Spleen (tissue), 11 donors: ENCODE measurements around the gene SLC16A2. TPM values are rescaled to one million over a fixed set of nuclear protein-coding genes. Genes with fewer than 3 reads are reported as not detected.

Source experiments
- DNase-seq: peaks from one replicate; pipeline ENCODE4 v3.0.0-alpha.2; 2020
- H3K27ac ChIP-seq, 8 donors: fragments of 200-600 bp; sonication (generic) in 7 of 8; 1 replicate in 4 of 8; 2 replicates in 4 of 8; pipeline versions ENCODE4 v1.5.0 to v1.8.0; 2016 to 2021; ENCODE audit warnings: inconsistent platforms in 4 of 8, mild to moderate bottlenecking in 4 of 8, moderate library complexity in 1 of 8
- H3K27me3 ChIP-seq, 7 donors: fragments of 200-600 bp; sonication (generic) in 6 of 7; replicated peaks in 1 of 7; 1 replicate in 4 of 7; 2 replicates in 3 of 7; pipeline versions ENCODE4 v1.5.0 to v1.8.0; 2016 to 2021; ENCODE audit warnings: inconsistent platforms in 3 of 7, mild to moderate bottlenecking in 1 of 7
- H3K36me3 ChIP-seq, 6 donors: fragments of 200-600 bp; sonication (generic) in 5 of 6; 1 replicate in 4 of 6; 2 replicates in 2 of 6; pipeline versions ENCODE4 v1.5.0 to v1.8.0; 2016 to 2021; ENCODE audit warnings: inconsistent platforms in 2 of 6
- H3K4me1 ChIP-seq, 6 donors: fragments of 200-600 bp; sonication (generic) in 5 of 6; 1 replicate in 3 of 6; 2 replicates in 3 of 6; pipeline versions ENCODE4 v1.5.0 to v1.8.0; 2016 to 2021; ENCODE audit warnings: inconsistent platforms in 3 of 6
- H3K4me3 ChIP-seq, 8 donors: fragments of 200-600 bp; sonication (generic) in 7 of 8; 1 replicate in 4 of 8; 2 replicates in 4 of 8; pipeline versions ENCODE4 v1.5.0 to v1.8.0; 2016 to 2021; ENCODE audit warnings: inconsistent platforms in 4 of 8, mild to moderate bottlenecking in 4 of 8, moderate library complexity in 2 of 8
- H3K9me3 ChIP-seq, 8 donors: fragments of 200-600 bp; sonication (generic) in 7 of 8; 1 replicate in 4 of 8; 2 replicates in 4 of 8; pipeline versions ENCODE4 v1.5.0 to v1.8.0; 2016 to 2021; ENCODE audit warnings: inconsistent platforms in 4 of 8
- CTCF ChIP-seq, 11 experiments: fragments of 200-600 bp in 7 of 11; fragments of 450-650 bp in 4 of 11; sonication (generic) in 4 of 11; IDR thresholded peaks in 8 of 11; conservative IDR thresholded peaks in 3 of 11; 1 replicate in 7 of 11; 2 replicates in 4 of 11; pipeline versions ENCODE4 v1.4.0 to v1.8.0; 2016 to 2021; ENCODE audit warnings: antibody characterized with exemption in 11 of 11, inconsistent platforms in 4 of 11, mild to moderate bottlenecking in 1 of 11
- POLR2A ChIP-seq, 3 donors: fragments of 450-650 bp; IDR thresholded peaks; one replicate each; pipeline ENCODE4 v1.5.1; 2017; ENCODE audit warnings: antibody characterized with exemption in 3 of 3, mild to moderate bottlenecking in 1 of 3
- POLR2AphosphoS5 ChIP-seq, 3 donors: sonication (generic); formaldehyde crosslinking; IDR thresholded peaks; one replicate each; pipeline ENCODE4 v1.5.1; 2017; ENCODE audit warnings: antibody characterized with exemption in 3 of 3
- WGBS, 5 donors: extraction: QIAGEN DNeasy Blood & Tissue Kit in 3 of 5; methylation state at CpG; one replicate each; pipeline versions ENCODE4 v1.1.5 to v1.1.7; 2013 to 2018; 5-methylcytosine and 5-hydroxymethylcytosine counted together
- intact Hi-C: fragments of 100-400 bp; cut with DNase I; formaldehyde crosslinking; loops from one replicate; pipeline ENCODE4 v1.15.0; 2023; ENCODE audit warnings: low total_unique reads
- polyA plus RNA-seq, 3 donors: library from polyadenylated mRNA; stranded (reverse); fragments of 200-250 nt; gene quantifications; one replicate each; pipeline ENCODE4 v1.2.1, GENCODE V29; 2013
- total RNA-seq, 7 donors: library from RNA; depleted of rRNA in 3 of 7; stranded (reverse); fragments of >200 nt in 3 of 7; fragmentation: NEBNext Ultra II Directional in 4 of 7; extraction: Animal tissue kit (Norgen Biotek cat#: 25700) in 4 of 7; gene quantifications; one replicate each; pipeline versions ENCODE4 v1.1.0 to v1.2.1, GENCODE V29; 2016 to 2021
- donor health status: healthy with polysubstance abuse.
- donor health status: DM: no; HTN: no; CAD: no; lungs with moderate emphysema.
- donor health status: DM: no; HTN: no; CAD: no.
- donor health status: Bipolar disorder and iron deficiency.
- donor health status: healthy.
- donor health status: DM: no; HTN: no; CAD: no.
- donor health status: DM: yes; HTN: yes; CAD: no.

Gene SLC16A2
- total and polyA plus RNA-seq, 10 donors: 0.41 to 4.4 (median 3.1) TPM

DNA sequence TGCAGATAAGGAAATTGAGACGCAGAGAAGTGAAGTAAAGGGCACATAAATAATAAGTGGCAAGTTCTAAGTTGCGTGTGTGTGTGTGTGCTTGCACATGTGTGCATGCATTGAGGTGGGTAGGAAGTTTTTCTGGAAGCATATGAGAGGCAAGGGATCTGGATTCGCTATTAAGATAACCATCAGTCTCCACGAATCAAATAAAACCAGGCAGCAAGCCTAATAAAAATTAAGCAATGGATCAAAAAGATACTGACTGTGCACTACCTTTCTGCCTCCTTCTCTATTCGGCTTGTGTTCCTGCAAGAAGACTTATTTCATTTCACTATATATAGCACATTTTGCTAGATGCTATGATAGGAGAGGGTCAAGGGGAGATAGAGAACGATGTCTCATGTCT, 23.8 kb downstream of the SLC16A2 start:
- H3K4me1 ChIP-seq: no peaks in the 10 kb centered on the region
- no peaks in the 10 kb centered on the region for H3K27me3 ChIP-seq
- H3K9me3 ChIP-seq: no peaks in the 10 kb centered on the region
- no peak overlapping the region for H3K27ac ChIP-seq
- intact Hi-C loops: no loop called here
- 67 to 93% (median 85%) methylated on average over 6 of the region's 6 CpGs for WGBS, 5 donors
- no peaks in the 10 kb centered on the region for H3K36me3 ChIP-seq
- no peak for DNase-seq
- no peak overlapping the region for H3K4me3 ChIP-seq
- TF ChIP-seq POLR2AphosphoS5 (IDR thresholded peaks at IDR 0.05): no peak
- no peak for TF ChIP-seq POLR2A (IDR thresholded peaks at IDR 0.05)
- TF ChIP-seq CTCF (IDR thresholded peaks at IDR 0.05 in 8 of 11, conservative IDR thresholded peaks at IDR 0.05 in 3 of 11): no peak

DNA sequence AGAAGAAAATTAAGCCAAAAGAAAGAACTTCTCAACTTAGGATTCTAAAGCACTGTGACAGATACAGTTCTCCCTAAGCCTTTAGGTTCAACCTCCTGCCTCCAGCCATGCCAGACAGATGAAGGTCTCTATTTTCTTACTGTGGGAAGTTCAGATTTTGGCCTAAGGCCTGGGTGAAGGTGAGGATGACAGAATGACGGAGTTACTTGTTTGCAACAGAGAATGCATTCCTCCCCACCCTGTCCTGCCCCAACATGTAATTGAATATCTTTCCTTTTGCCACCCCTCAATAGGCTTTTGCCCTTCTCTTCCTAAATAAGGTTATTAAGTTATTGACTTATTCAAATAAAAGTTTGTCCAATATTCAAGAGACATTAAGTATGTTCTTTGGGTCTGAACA, 25.6 kb downstream of the SLC16A2 start:
- Histone ChIP-seq H3K4me3 (no peak overlapping the region), H3K9me3 (no peaks in the 10 kb centered on the region), H3K36me3 (no peaks in the 10 kb centered on the region), H3K27ac (no peak overlapping the region), H3K4me1 (no peaks in the 10 kb centered on the region), H3K27me3 (no peaks in the 10 kb centered on the region)
- TF ChIP-seq POLR2A (IDR thresholded peaks at IDR 0.05) (no peak), POLR2AphosphoS5 (IDR thresholded peaks at IDR 0.05) (no peak), CTCF (IDR thresholded peaks at IDR 0.05 in 8 of 11, conservative IDR thresholded peaks at IDR 0.05 in 3 of 11) (no peak)
- DNase-seq: no peak
- intact Hi-C loops: no loop called here
- 70 to 100% (median 93%) methylated on average over 1 of the region's 1 CpG for WGBS, 5 donors

DNA sequence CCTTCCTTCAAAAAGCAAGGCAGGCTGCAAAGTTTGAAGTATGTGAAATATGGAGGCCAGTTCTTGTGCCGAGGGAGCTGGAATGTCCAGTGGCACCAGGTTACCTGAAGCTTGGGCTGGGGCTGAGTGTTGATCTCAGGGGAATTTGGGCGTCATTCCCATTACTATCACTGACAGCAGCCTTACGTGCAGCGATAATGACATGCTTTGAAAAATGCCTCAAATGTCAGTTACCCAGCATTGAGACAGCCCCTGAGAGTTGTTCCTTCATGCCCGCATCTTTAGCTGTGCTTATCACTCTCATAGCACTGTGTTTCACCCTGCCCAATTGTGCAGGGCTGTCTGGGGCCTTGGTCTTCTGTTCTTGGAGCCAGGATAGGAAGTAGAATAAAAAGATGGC, 27.4 kb downstream of the SLC16A2 start:
- Histone ChIP-seq H3K27me3 (no peaks in the 10 kb centered on the region), H3K27ac (no peak overlapping the region), H3K36me3 (no peaks in the 10 kb centered on the region), H3K4me3 (no peak overlapping the region), H3K9me3 (no peaks in the 10 kb centered on the region), H3K4me1 (no peaks in the 10 kb centered on the region)
- no peak for DNase-seq
- no peak for TF ChIP-seq POLR2A (IDR thresholded peaks at IDR 0.05)
- TF ChIP-seq CTCF (IDR thresholded peaks at IDR 0.05 in 8 of 11, conservative IDR thresholded peaks at IDR 0.05 in 3 of 11): no peak
- intact Hi-C loops: no loop called here
- 88 to 100% (median 94%) methylated on average over 5 of the region's 5 CpGs for WGBS, 5 donors

- no peak for DNase-seq
- H3K27me3 ChIP-seq: no peaks in the 10 kb centered on the region
- no peak overlapping the region for H3K4me3 ChIP-seq
- TF ChIP-seq CTCF (IDR thresholded peaks at IDR 0.05 in 8 of 11, conservative IDR thresholded peaks at IDR 0.05 in 3 of 11): no peak
- no peak for TF ChIP-seq POLR2A (IDR thresholded peaks at IDR 0.05)
- TF ChIP-seq POLR2AphosphoS5 (IDR thresholded peaks at IDR 0.05): no peak
- H3K27ac ChIP-seq: no peak overlapping the region
- H3K36me3 ChIP-seq: no peaks in the 10 kb centered on the region
- WGBS, 5 donors: 63 to 90% (median 80%) methylated on average over 2 of the region's 2 CpGs
- intact Hi-C loops: no loop called here
- H3K9me3 ChIP-seq: no peaks in the 10 kb centered on the region
- H3K4me1 ChIP-seq: no peaks in the 10 kb centered on the region
Measured at GRCh38 chrX:74449322-74449936, 28.1 kb downstream of the SLC16A2 start.
